ENCODE measurements around the gene SLIT3. TPM values are rescaled to one million over a fixed set of nuclear protein-coding genes. Genes with fewer than 3 reads are reported as not detected.

SLIT3 gene
- total RNA-seq, 2 donors from 2014 or later: 6.6 to 6.7 TPM

DNA sequence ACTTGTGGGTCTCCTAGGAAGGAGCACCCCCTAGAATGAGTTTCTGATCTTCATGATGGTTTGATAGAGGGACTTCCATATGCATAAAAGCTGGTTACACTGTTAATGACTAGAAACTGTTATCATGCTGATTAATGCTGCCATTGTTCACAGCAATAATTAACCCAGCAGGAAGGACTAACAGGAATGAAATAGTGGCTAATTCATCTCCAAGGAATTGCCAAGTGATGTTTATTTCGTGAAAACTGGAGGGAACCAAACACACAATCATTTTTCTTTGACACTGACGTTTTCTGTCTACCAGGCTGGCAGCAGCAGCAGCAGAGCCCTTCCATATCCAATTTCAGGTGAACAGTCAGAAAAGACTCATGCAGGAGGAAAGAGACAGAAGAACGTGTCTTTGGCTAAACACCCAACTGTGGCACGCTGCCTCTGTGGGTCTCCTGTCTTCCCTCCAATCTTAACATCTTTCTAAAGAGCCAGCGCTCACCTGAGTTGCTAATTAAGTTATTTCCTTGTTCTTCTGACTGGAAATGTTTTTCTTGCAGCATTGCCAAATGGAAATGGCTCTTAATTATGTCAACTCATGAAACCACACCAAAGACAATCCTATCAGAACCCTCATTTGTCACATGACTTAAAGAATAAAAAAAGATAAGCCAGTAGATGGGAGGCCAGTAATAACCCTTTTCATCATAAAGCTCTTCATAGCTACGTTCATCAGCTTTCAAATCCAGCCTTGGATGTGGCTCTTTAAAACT, 181.5 kb downstream of the SLIT3 start:
- H3K9me3 ChIP-seq: no peaks in the 10 kb centered on the region
- H3K27ac ChIP-seq: no peak overlapping the region
- H3K36me3 ChIP-seq (replicated peaks in 1 of 2; ENCODE audit: insufficient read depth in 1 of 2, low read depth in 2 of 2): no peaks in the 10 kb centered on the region
- H3K4me1 ChIP-seq: peaks cover 11% of the 10 kb centered on the region
- H3K4me3 ChIP-seq: no peak overlapping the region
- no peak for ATAC-seq
- intact Hi-C loops (cut with DNase I): no loop called here
- no peak for DNase-seq
- no peaks in the 10 kb centered on the region for H3K27me3 ChIP-seq
- TF ChIP-seq, protein P1, sequence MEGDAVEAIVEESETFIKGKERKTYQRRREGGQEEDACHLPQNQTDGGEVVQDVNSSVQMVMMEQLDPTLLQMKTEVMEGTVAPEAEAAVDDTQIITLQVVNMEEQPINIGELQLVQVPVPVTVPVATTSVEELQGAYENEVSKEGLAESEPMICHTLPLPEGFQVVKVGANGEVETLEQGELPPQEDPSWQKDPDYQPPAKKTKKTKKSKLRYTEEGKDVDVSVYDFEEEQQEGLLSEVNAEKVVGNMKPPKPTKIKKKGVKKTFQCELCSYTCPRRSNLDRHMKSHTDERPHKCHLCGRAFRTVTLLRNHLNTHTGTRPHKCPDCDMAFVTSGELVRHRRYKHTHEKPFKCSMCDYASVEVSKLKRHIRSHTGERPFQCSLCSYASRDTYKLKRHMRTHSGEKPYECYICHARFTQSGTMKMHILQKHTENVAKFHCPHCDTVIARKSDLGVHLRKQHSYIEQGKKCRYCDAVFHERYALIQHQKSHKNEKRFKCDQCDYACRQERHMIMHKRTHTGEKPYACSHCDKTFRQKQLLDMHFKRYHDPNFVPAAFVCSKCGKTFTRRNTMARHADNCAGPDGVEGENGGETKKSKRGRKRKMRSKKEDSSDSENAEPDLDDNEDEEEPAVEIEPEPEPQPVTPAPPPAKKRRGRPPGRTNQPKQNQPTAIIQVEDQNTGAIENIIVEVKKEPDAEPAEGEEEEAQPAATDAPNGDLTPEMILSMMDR (IDR thresholded peaks at IDR 0.05): no peak
- no peak for TF ChIP-seq POLR2A (IDR thresholded peaks at IDR 0.05)
- WGBS, 2 donors: 34 to 38% methylated on average over 6 of the region's 6 CpGs

DNA sequence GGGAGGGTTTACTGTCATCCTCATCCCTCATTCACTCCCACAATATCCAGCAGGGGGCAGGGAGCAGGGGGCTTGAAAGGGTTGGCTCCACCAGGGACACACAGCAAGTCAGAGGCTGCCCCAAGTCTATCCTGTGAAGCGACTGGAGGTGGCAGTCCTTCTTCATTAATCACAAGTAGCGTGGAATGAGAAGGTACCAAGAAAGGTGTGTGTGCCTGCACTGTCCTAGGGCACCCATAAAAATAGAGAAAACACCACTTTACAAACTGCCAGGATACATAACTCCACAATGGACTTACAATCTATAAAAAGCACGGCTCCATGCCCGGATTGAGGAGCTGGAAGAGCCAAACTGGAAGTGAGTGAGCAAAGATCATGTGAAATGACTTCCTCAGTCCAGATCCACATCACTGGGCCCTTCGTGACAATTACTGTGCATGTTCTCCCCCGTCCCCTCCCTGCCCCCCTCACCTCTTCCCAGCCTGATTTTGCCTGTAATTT, 183.9 kb downstream of the SLIT3 start:
- DNase-seq: no peak
- H3K9me3 ChIP-seq: no peaks in the 10 kb centered on the region

DNA sequence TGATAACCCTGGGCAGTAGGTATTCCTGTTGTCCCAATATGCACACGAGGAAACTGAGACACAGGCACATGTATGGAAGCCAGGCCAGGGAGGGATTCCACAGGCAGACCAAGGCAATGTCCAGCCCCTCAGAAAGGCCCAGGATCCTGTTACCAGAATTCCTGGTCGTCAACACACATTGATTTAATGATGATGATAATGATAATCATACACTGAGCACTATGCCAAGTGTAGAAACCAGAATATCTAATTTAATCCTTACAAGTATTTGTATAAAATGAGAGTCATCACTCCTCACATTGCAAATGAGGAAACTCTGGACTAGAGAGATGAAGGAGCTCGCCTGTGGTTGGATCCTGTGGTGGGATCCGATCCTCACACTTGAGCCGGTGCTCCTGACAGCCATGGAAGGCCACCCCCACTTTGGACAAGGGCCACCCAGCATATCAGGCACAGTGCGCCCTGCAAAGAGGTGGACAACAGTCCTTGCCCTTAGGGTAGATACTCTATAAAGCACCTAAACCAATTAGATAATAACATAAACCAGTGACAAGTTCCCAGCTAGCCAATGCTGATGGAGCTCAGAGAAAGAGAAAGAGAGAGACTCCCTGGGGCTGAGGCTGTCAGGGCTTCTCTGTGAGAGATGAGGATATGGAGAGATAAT, 185.3 kb downstream of the SLIT3 start:
- Histone ChIP-seq H3K9me3 (no peaks in the 10 kb centered on the region), H3K36me3 (replicated peaks in 1 of 2; ENCODE audit: insufficient read depth in 1 of 2, low read depth in 2 of 2) (no peaks in the 10 kb centered on the region), H3K4me1 (peaks cover 11% of the 10 kb centered on the region), H3K27me3 (no peaks in the 10 kb centered on the region), H3K4me3 (no peak overlapping the region), H3K27ac (no peak overlapping the region)
- DNase-seq (no peak), ATAC-seq (no peak)
- intact Hi-C loops (cut with DNase I): no loop called here
- WGBS, 2 donors: 67 to 79% methylated on average over 6 of the region's 6 CpGs
- no peak for TF ChIP-seq POLR2A (IDR thresholded peaks at IDR 0.05)
- TF ChIP-seq, protein P1 (IDR thresholded peaks at IDR 0.05): no peak

More for the DNA sequence above, 183.9 kb downstream of the SLIT3 start:
- no peak overlapping the region for H3K4me3 ChIP-seq
- WGBS, 2 donors: 73% methylated on average over 6 of the region's 6 CpGs
- ATAC-seq: no peak
- H3K27me3 ChIP-seq: no peaks in the 10 kb centered on the region
- H3K27ac ChIP-seq: no peak overlapping the region
- H3K36me3 ChIP-seq (replicated peaks in 1 of 2; ENCODE audit: insufficient read depth in 1 of 2, low read depth in 2 of 2): no peaks in the 10 kb centered on the region
- no peak for TF ChIP-seq POLR2A (IDR thresholded peaks at IDR 0.05)
- TF ChIP-seq, protein P1 (IDR thresholded peaks at IDR 0.05): no peak
- intact Hi-C loops (cut with DNase I): no loop called here
- H3K4me1 ChIP-seq: peaks cover 11% of the 10 kb centered on the region

DNA sequence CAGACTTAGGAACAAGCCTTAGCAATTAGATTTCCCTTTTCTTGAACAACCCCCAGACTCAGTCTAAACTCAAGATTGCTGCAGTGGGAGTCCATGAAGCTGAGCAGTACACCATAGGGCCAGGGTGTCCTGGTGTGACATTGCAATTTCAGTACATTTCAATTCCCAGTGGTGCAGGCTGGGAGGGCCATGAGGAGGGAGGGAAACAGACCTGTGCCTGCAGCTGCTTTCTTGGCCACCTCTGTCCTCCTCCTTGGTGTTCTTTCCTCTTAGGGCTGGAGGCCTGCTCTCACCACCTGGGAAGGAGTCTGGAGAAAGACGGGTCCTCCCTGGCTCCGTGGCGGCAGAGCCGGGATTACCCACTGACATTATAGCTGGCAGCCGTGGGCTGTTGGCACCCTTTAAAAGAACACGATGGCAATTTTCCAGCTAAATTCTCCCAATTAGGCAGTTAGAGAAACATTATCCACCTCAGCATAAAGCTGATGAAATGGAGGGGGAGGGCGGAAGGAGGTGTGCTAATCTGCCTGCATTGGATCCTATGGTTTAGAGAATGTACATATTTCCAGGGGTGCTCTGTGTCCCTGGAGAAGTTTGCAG, 186.4 kb downstream of the SLIT3 start:
- no peaks in the 10 kb centered on the region for H3K36me3 ChIP-seq (replicated peaks in 1 of 2; ENCODE audit: insufficient read depth in 1 of 2, low read depth in 2 of 2)
- WGBS, 2 donors: 82 to 90% methylated on average over 7 of the region's 7 CpGs
- DNase-seq (no peak), ATAC-seq (no peak)
- H3K4me1 ChIP-seq: peaks cover 7% of the 10 kb centered on the region
- intact Hi-C loops (cut with DNase I): no loop called here
- no peaks in the 10 kb centered on the region for H3K27me3 ChIP-seq
- TF ChIP-seq, protein P1 (IDR thresholded peaks at IDR 0.05): no peak
- TF ChIP-seq POLR2A (IDR thresholded peaks at IDR 0.05): no peak
- H3K4me3 ChIP-seq: no peak overlapping the region
- no peaks in the 10 kb centered on the region for H3K9me3 ChIP-seq
- H3K27ac ChIP-seq: no peak overlapping the region
